Mesothelial cell of epicardium (in vitro differentiated cells): ENCODE results near the gene ARRDC4. TPM values are rescaled to one million over a fixed set of nuclear protein-coding genes. Genes with fewer than 3 reads are reported as not detected.

ENCODE experiments used
- DNase-seq, 2 experiments: peaks; one replicate each; pipeline ENCODE4 v3.0.0; 2021; ENCODE audit warnings: low spot score in 2 of 2; ENCODE audit not compliant: unreplicated experiment in 2 of 2
- H3K27ac Mint-ChIP-seq: 2 replicates; pipeline ENCODE4 v1.8.0; 2021; ENCODE audit warnings: mixed read lengths
- H3K27me3 Mint-ChIP-seq: 2 replicates; pipeline ENCODE4 v1.8.0; 2021; ENCODE audit warnings: low read depth, mixed read lengths
- H3K36me3 Mint-ChIP-seq: 2 replicates; pipeline ENCODE4 v1.8.0; 2021; ENCODE audit warnings: mixed read lengths
- H3K4me1 Mint-ChIP-seq: 2 replicates; pipeline ENCODE4 v1.8.0; 2021; ENCODE audit warnings: mixed read lengths
- H3K4me3 Mint-ChIP-seq: 2 replicates; pipeline ENCODE4 v1.8.0; 2021; ENCODE audit warnings: mild to moderate bottlenecking, moderate library complexity, mixed read lengths
- H3K9me3 Mint-ChIP-seq: 2 replicates; pipeline ENCODE4 v1.8.0; 2021; ENCODE audit warnings: mixed read lengths
- total RNA-seq: library from RNA; stranded (reverse); gene quantifications from 3 replicates; pipeline ENCODE4 v1.2.1, GENCODE V29; 2021
- TF ChIP-seq, protein P1 (sequence below): fragments of 200-600 bp; sonication (generic); IDR thresholded peaks from one replicate; pipeline ENCODE4 v1.5.0; 2021; ENCODE audit warnings: antibody characterized with exemption; ENCODE audit not compliant: unreplicated experiment

ARRDC4 gene
- total RNA-seq, 1 donor from 2014 or later, result 16.2 TPM

DNA sequence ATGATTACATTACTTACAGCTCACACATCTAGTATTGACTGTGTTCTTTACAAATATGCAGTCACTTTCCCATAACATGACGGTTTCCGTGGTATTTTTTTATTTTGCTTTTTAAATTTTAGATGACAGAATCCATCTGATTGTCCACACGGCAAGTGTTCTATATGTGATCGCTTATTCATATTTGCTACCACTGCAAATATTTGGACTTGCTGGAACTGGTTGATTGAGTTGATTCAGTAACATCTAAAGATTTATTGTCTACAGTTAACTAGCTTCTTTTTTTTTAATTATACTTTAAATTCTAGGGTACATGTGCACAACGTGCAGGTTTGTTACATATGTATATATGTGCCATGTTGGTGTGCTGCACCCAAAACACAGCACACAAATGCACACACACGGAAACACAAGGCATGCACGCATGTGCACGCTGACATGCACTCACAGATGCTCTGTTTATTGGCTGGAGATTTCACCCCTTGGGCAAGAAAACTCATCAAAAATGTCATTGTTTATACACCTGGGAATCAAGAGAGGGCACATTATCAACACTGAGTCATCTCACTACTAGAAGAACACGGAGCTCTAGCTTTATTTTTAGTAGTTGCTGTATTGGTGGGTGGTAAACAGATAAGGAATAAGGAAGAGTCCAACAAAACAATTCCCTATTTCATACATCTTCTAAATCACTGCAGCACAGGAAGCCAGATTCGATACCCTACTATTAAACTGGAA, 16.4 kb downstream of the ARRDC4 start:
- TF ChIP-seq, protein P1, sequence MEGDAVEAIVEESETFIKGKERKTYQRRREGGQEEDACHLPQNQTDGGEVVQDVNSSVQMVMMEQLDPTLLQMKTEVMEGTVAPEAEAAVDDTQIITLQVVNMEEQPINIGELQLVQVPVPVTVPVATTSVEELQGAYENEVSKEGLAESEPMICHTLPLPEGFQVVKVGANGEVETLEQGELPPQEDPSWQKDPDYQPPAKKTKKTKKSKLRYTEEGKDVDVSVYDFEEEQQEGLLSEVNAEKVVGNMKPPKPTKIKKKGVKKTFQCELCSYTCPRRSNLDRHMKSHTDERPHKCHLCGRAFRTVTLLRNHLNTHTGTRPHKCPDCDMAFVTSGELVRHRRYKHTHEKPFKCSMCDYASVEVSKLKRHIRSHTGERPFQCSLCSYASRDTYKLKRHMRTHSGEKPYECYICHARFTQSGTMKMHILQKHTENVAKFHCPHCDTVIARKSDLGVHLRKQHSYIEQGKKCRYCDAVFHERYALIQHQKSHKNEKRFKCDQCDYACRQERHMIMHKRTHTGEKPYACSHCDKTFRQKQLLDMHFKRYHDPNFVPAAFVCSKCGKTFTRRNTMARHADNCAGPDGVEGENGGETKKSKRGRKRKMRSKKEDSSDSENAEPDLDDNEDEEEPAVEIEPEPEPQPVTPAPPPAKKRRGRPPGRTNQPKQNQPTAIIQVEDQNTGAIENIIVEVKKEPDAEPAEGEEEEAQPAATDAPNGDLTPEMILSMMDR, result no peak

DNA sequence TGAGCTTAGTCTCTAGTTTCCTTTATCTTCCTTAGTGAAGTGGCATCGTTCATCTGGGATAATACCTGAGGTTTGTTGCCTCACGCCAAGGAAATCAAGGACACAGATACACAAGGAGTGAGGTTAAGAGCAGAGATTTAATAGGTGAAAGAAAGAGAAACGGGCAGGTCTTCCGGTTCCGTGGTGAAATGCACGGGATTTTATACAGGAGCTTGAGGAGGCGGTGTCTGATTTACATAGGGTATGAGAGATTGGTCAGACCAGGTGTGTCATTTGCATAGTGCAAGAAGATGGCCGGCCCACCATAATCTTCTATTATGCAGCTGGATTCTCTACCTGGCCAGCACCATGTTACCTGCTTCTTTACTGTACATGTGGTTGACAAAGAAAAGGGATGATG, 17.2 kb downstream of the ARRDC4 start:
- H3K36me3 Mint-ChIP-seq, result peaks cover 12% of the 10 kb centered on the region
- TF ChIP-seq, protein P1, result no peak
- no peak overlapping the region for H3K4me3 Mint-ChIP-seq
- peaks cover 5% of the 10 kb centered on the region for H3K27me3 Mint-ChIP-seq
- no peak overlapping the region for H3K27ac Mint-ChIP-seq
- H3K9me3 Mint-ChIP-seq, result no peaks in the 10 kb centered on the region
- DNase-seq, result no peak
- H3K4me1 Mint-ChIP-seq, result peaks cover 8% of the 10 kb centered on the region

More for the DNA sequence above, 16.4 kb downstream of the ARRDC4 start:
- Mint-ChIP-seq H3K4me3 (no peak overlapping the region), H3K4me1 (peaks cover 8% of the 10 kb centered on the region), H3K9me3 (no peaks in the 10 kb centered on the region), H3K27me3 (peaks cover 5% of the 10 kb centered on the region), H3K27ac (no peak overlapping the region), H3K36me3 (peaks cover 15% of the 10 kb centered on the region)
- DNase-seq, result no peak

DNA sequence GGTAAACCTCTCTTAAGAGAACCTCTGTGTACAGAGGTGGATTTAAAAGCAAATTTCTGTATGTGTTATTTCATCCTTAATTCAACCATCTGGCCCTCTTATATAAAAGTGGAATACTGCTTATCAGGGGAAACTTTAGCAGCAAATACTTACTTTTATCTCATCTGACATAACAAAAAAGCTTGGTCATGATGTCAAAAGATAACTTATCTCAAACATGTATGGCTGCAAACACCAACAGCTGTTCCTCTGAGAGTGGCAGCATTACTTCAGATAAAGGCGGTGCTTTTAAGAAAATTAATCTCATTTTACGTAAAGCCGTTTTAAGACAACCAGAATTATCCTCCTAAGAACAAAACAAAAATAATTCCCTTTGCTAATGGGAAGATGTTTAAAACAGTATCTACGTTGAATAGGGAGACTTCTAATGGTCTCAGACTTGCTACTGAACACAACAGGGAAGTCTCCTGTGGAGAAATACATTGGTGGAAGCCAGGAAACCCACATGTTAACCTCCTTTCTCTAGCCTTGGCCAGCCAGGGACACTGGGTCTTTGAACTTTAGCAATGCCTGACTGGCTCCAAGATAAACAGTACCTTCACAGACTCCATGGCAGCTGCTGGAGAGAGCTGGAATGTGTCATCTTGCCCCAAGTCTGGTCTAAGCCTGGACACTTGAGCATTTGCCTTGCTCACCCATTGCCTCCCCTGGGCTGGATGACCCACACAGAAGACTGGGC, 18.1 kb downstream of the ARRDC4 start:
- Mint-ChIP-seq H3K9me3 (no peaks in the 10 kb centered on the region), H3K4me1 (peaks cover 9% of the 10 kb centered on the region), H3K27ac (no peak overlapping the region), H3K4me3 (no peak overlapping the region), H3K36me3 (peaks cover 7% of the 10 kb centered on the region), H3K27me3 (peaks cover 5% of the 10 kb centered on the region)
- TF ChIP-seq, protein P1, result no peak
- no peak for DNase-seq

DNA sequence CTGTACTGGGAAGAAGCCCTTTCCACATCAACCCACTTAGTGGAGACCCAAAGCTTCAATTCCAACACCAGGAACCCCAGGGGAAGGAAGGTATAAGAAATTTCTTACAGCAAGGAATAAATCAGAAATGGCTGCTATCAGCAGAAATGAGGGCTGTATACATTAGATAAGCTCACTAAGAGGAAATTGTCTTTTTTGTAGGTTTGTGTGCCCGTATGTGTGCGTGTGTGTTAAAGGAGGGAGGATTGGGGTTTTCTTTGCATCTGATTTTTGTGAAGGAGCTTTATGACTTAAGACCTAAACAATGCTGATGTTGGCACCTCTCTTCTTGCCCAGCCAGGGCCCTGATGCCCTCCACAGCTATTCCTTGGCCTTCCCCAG, 18.6 kb downstream of the ARRDC4 start:
- Mint-ChIP-seq H3K4me3 (no peak overlapping the region), H3K9me3 (no peaks in the 10 kb centered on the region), H3K36me3 (peaks cover 3% of the 10 kb centered on the region), H3K4me1 (peaks cover 14% of the 10 kb centered on the region), H3K27ac (no peak overlapping the region), H3K27me3 (peaks cover 5% of the 10 kb centered on the region)
- TF ChIP-seq, protein P1, result no peak
- no peak for DNase-seq

DNA sequence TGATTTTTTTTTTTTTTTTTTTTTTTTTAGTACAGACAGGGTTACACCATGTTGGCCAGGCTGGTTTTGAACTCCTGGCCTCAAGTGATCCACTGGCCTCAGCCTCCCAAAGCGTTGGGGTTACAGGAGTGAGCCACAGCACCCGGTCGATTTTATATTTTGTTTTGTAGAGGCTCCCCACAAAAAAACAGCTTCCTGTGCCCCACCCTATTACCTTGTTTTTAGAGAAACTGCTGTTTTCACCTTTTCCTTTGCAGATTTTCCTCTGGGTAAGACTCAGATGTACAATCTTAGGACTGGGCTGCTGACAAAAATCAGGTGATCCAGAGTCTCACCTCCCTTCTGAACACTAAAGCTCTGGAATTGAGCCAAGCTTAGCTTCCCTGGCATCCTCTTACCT, 20.6 kb downstream of the ARRDC4 start:
- Mint-ChIP-seq H3K4me3 (no peak overlapping the region), H3K27me3 (peaks cover 4% of the 10 kb centered on the region), H3K27ac (no peak overlapping the region), H3K4me1 (peaks cover 14% of the 10 kb centered on the region), H3K9me3 (peaks cover 5% of the 10 kb centered on the region), H3K36me3 (no peaks in the 10 kb centered on the region)
- DNase-seq, result no peak
- TF ChIP-seq, protein P1, result no peak
